ENCODE measurements around the gene EPO.
"Not testable (repeated sequence)": the region's sequence is repeated elsewhere in the genome, so short reads cannot be mapped to it uniquely, and the experiment has no call there.

EPO gene

GRCh38 chr7:100744605-100745004, 24.3 kb downstream of the EPO start:
- no peak for DNase-seq

- no peak for DNase-seq
Measured at GRCh38 chr7:100745184-100745583, 24.9 kb downstream of the EPO start.

GRCh38 chr7:100752994-100753393, 32.7 kb downstream of the EPO start:
- no peak for DNase-seq

DNA sequence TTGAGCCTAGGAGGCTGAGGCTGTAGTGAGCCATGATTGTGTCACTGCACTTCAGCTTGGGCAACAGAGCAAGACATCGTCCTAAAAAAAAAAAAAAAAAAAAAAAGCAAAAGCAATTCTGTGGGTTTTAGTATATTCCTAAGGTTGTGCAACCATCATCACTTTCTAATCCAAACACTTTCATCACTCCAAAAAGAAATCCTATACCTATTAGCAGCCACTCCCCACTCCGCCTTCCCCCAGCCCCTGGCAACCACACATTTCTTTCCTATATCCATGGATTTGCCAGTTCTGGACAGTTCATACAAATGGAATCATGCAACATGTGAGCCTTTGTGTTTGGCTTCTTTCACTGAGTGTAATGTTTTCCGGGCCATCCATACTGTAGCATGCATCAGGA, 33.5 kb downstream of the EPO start:
- no peak for DNase-seq

- DNase-seq = no peak
Measured at GRCh38 chr7:100759357-100760171, 39.3 kb downstream of the EPO start.

- DNase-seq = not testable (repeated sequence)
Measured at GRCh38 chr7:100762841-100763240, 42.6 kb downstream of the EPO start.

DNA sequence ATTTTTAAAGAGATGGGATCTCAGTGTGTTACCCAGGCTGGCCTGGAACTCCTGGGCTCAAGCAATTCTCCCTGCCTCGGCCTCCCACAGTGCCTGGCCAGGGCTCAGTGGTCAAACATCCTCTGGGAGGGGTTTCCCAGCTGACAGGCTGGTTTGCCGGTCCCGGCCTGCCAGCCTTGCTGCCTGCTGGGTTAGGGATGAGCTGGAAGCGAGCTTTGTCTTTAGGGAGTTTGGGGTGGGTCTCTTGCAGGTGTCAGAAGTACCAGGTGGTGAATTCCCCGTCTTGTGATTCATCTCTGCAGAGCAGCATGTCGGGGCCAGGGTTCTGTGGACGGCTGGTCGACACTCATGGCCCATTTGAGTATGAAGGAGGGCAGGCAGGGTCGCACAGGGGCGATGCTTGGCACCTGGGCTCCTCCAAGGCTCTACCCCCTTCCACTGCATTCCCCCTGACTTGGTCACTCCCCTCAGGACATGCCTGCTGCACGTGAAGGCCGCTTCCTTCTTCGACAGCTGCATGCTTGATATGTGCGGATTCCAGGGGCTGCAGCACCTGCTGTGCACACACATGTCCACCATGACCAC, 43.4 kb downstream of the EPO start:
- no peak for DNase-seq

DNA sequence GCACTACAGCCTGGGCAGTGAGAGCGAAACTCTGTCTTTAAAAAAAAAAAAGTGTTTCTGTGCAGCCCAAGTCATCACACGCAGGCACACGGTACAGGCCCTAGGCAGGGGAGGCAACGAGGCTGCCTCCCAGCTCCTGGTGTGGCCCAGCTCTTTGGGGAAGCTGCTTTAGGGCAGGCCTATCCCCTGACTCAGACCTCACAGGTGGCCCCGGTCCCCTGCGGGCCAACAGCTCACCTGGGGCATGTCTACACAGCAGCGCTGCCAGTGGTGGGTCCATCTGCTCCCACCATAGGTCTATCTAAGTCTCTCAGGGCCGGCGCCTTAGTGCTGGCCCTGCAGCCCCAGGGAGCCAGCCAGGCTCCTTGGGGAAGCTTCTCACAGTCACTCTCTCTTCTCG, 44.6 kb downstream of the EPO start:
- no peak for DNase-seq

DNA sequence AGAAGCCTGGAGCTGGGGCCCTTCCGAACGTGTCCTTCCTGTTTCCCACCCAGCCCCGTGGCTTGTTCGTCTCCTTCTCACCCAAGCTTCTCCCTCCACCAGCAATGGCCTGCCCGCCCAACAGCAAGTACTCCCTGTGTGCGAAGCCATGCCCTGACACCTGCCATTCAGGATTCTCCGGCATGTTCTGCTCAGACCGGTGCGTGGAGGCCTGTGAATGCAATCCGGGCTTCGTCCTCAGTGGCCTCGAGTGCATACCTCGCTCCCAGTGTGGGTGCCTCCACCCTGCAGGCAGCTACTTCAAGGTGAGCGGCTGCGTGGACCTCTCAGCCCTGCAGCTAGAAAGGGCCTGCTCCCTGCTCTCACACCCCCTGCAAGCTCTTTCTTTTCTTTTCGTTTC, 45.0 kb downstream of the EPO start:
- DNase-seq = no peak

DNA sequence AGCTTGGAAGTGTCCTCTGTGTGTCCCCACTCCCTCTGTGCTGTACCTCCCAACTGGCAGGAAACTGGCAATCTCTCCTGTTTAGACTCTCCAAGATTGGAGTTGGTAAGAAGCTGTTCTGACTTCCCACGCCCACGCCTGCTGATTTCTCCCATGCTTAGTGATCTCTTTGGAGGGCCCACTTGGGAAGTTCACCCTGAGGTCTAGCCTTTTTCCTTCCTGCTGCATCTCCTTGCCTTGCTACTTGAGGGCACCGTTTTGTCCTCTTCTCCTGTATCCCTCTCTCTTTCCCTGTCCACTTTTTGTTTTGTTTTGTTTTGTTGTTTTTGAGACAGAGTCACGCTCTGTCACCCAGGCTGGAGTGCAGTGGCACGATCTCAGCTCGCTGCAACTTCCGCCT, 48.5 kb downstream of the EPO start:
- no peak for DNase-seq
